HFFc6 (cell line): ENCODE results near the gene COPE. TPM values are rescaled to one million over a fixed set of nuclear protein-coding genes. Genes with fewer than 3 reads are reported as not detected.
A peak's percentile ranks its signal among the peaks of the same experiment; 100 is the strongest.

Experiments
- DNase-seq: peaks from one replicate; pipeline ENCODE4 v3.0.0-alpha.2; 2018
- H3K27ac Mint-ChIP-seq: 2 replicates; pipeline ENCODE4 v1.8.0; 2020; ENCODE audit warnings: mild to moderate bottlenecking, mixed read lengths
- H3K27me3 Mint-ChIP-seq: 2 replicates; pipeline ENCODE4 v1.8.0; 2021; ENCODE audit warnings: mild to moderate bottlenecking, moderate library complexity, mixed read lengths; ENCODE audit not compliant: insufficient read depth
- H3K36me3 Mint-ChIP-seq: 2 replicates; pipeline ENCODE4 v1.8.0; 2021; ENCODE audit warnings: low read depth, mixed read lengths
- H3K4me1 Mint-ChIP-seq: 2 replicates; pipeline ENCODE4 v1.8.0; 2020; ENCODE audit warnings: low read depth, mixed read lengths
- H3K4me3 Mint-ChIP-seq: 2 replicates; pipeline ENCODE4 v1.8.0; 2020; ENCODE audit warnings: mild to moderate bottlenecking, moderate library complexity, mixed read lengths
- H3K9me3 Mint-ChIP-seq: 2 replicates; pipeline ENCODE4 v1.8.0; 2020; ENCODE audit warnings: mild to moderate bottlenecking, mixed read lengths
- total RNA-seq, 6 experiments: library from RNA; stranded (reverse); fragmentation: NEBNext Ultra II Directional; extraction: Animal tissue kit (Norgen Biotek cat#: 25700); gene quantifications; 2 replicates in 1 of 6; 3 replicates in 5 of 6; pipeline ENCODE4 v1.2.3, GENCODE V29; 2021
- TF ChIP-seq, protein P1 (sequence below): fragments of 200-600 bp; sonication (generic); IDR thresholded peaks from 2 replicates; pipeline ENCODE4 v1.5.0; 2021; ENCODE audit warnings: antibody characterized with exemption, mild to moderate bottlenecking

COPE gene
- total RNA-seq, 6 experiments from 2014 or later: 268 to 315 (median 286) TPM

- Mint-ChIP-seq H3K4me1 (peaks cover 48% of the 10 kb centered on the region), H3K9me3 (no peaks in the 10 kb centered on the region), H3K36me3 (peaks cover 8% of the 10 kb centered on the region; the same call in 1 of the 2 replicates), H3K4me3 (peak overlapping the region; percentile 37; the same call in 1 of the 2 replicates), H3K27ac (peak overlapping the region; percentile 97), H3K27me3 (no peaks in the 10 kb centered on the region; the same call in 1 of the 2 replicates)
- TF ChIP-seq, protein P1, sequence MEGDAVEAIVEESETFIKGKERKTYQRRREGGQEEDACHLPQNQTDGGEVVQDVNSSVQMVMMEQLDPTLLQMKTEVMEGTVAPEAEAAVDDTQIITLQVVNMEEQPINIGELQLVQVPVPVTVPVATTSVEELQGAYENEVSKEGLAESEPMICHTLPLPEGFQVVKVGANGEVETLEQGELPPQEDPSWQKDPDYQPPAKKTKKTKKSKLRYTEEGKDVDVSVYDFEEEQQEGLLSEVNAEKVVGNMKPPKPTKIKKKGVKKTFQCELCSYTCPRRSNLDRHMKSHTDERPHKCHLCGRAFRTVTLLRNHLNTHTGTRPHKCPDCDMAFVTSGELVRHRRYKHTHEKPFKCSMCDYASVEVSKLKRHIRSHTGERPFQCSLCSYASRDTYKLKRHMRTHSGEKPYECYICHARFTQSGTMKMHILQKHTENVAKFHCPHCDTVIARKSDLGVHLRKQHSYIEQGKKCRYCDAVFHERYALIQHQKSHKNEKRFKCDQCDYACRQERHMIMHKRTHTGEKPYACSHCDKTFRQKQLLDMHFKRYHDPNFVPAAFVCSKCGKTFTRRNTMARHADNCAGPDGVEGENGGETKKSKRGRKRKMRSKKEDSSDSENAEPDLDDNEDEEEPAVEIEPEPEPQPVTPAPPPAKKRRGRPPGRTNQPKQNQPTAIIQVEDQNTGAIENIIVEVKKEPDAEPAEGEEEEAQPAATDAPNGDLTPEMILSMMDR: no peak
- DNase-seq: no peak
These were observed 68.5 kb downstream of the COPE start for GRCh38 chr19:18850471-18851375.

DNA sequence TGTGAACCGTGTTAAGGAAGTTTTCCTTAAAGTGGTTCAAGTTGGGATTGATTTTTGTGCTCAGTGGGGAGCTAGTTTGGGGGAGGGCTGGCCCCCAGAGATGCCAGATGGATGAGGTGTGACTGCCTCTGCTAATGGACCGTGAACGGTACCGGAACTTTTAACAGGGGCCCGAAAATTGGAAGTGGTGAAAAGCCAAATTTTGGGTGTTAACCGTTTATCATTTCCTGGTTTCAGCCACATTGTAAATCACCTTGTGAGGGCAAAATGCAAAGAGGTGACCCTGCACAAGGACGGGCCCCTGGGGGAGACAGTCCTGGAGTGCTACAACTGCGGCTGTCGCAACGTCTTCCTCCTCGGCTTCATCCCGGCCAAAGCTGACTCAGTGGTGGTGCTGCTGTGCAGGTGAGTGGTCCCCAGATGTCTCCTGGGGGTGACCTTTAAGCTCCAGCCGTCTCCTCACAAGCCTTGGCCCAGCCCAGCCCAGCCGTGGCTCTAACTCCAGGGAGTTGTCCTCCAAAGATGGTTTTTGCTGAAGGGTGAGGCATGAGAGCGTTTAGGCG, 69.3 kb downstream of the COPE start:
- Mint-ChIP-seq H3K27me3 (no peaks in the 10 kb centered on the region; the same call in 1 of the 2 replicates), H3K4me3 (peak overlapping the region; percentile 76; the same call in 1 of the 2 replicates), H3K36me3 (peaks cover 8% of the 10 kb centered on the region; the same call in 1 of the 2 replicates), H3K27ac (peak overlapping the region; percentile 97), H3K4me1 (peaks cover 54% of the 10 kb centered on the region), H3K9me3 (no peaks in the 10 kb centered on the region)
- no peak for DNase-seq
- TF ChIP-seq, protein P1: no peak

Other genes starting within 250 kb of the COPE start
- gene CRTC1, start 235.7 kb downstream of the COPE start, total RNA-seq: 10 to 100 TPM; 11.8 to 14.5 (median 13.4) TPM
- gene COMP, start 128.1 kb downstream of the COPE start, total RNA-seq: 1 to 10 TPM in 3 of 6 experiments, under 1 TPM in 3; 0.67 to 6.1 (median 0.98) TPM
- gene UPF1, start 87.4 kb downstream of the COPE start, total RNA-seq: 10 to 100 TPM; 46.3 to 54.7 (median 51.4) TPM
- gene CERS1, start 23.2 kb downstream of the COPE start, total RNA-seq: 1 to 10 TPM in 5 of 6 experiments, under 1 TPM in 1; 0.96 to 2.1 (median 1.3) TPM
- gene DDX49, start 328 bp upstream of the COPE start, total RNA-seq: 10 to 100 TPM; 37.8 to 57.4 (median 44.0) TPM
- 10 to 100 TPM; 68.1 to 89.1 (median 77.9) TPM for gene HOMER3, start 21.8 kb upstream of the COPE start, total RNA-seq
- 10 to 100 TPM; 57.6 to 71.5 (median 61.8) TPM for gene SUGP2, start 114.1 kb upstream of the COPE start, total RNA-seq
- 10 to 100 TPM; 30.2 to 41.7 (median 32.5) TPM for gene ARMC6, start 114.2 kb upstream of the COPE start, total RNA-seq
- gene SLC25A42, start 144.6 kb upstream of the COPE start, total RNA-seq: 10 to 100 TPM in 3 of 6 experiments, 1 to 10 TPM in 3; 8.7 to 11.7 (median 9.9) TPM
- 10 to 100 TPM; 20.5 to 27.9 (median 25.4) TPM for gene TMEM161A, start 219.1 kb upstream of the COPE start, total RNA-seq